PC-3 (cell line): ENCODE data around the gene ACTG1.

Source experiments
- CTCF ChIP-seq: fragments of 300-600 bp; sonication (generic); conservative IDR thresholded peaks from 2 replicates; pipeline ENCODE4 v1.5.1; 2017; ENCODE audit warnings: antibody characterized with exemption, low read depth, mild to moderate bottlenecking, low read length
- EZH2 ChIP-seq: fragments of 300-600 bp; sonication (generic); IDR thresholded peaks from one replicate; pipeline ENCODE4 v1.6.1; 2017; ENCODE audit warnings: antibody characterized with exemption, mild to moderate bottlenecking, low read length; ENCODE audit not compliant: unreplicated experiment

DNA sequence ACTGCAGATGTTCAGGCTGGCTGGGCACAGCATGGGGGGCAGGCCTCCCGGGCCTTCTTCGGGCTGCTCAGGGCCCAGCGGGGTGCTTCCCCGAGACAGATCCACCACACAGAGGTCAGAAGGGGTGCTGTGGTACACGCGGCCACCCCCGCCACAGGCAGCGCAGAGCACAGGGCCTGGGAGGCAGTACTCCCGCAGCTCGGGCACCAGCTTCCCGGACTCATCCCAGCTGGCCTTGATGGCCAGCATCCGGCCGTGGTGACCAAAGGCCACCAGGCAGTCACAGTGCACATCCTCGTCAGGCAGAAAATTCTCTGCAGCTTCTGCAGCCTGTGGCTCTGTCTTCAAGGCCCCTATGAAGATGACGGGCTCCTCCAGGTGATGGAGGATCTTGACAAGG is 37.7 kb upstream of the ACTG1 start:
- TF ChIP-seq EZH2: no peak
- no peak for TF ChIP-seq CTCF
